ENCODE data around the gene PRXL2A. TPM values are rescaled to one million over a fixed set of nuclear protein-coding genes. Genes with fewer than 3 reads are reported as not detected.

PRXL2A gene
- polyA plus RNA-seq, 3 donors = 0.61 to 4.1 (median 3.4) TPM

DNA sequence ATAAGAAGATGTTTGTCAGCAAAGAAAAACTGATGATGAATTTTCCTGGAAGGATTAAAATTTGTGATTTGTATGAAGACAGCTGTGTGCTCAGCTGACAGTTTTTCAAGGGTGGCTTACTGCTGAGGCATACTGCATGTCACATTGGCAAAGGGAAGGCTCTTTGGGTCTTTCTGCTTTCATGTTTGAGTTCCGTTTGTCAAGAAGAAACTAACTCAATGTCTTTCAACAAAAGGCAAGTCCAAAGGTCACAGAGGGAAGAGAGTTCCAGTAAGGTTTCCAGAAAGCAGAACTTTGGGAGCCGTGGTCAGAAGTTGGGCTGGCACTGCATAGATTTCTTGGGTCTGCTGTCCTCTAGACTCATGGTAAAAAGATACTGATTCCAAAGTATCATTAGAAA lies 34.8 kb upstream of the PRXL2A start:
- intact Hi-C loops (cut with micrococcal nuclease) = no loop called here
- no peak overlapping the region for H3K27ac ChIP-seq (ENCODE audit: low read depth in 1 of 2, low read length in 2 of 2)
- H2AFZ ChIP-seq (ENCODE audit: insufficient read depth, low read depth, low read length, poor library complexity, severe bottlenecking) = no peak overlapping the region
- no peaks in the 10 kb centered on the region for H3K79me2 ChIP-seq (ENCODE audit: insufficient read depth, low read length)
- no peak overlapping the region for H3K4me3 ChIP-seq (replicated peaks in 1 of 3; ENCODE audit: low read depth in 2 of 3, low read length in 3 of 3)
- Mint-ChIP-seq H3K27ac (no peak overlapping the region), H3K4me3 (no peak overlapping the region), H3K4me1 (peaks cover 4% of the 10 kb centered on the region), H3K36me3 (no peaks in the 10 kb centered on the region), H3K9me3 (peaks cover 0 to 6% (median 0%) of the 10 kb centered on the region in 7 donors), H3K27me3 (ENCODE audit: low read depth in 3 of 3) (peaks cover 1 to 10% (median 3%) of the 10 kb centered on the region in 3 donors)
- no peak for DNase-seq
- TF ChIP-seq, protein P1, sequence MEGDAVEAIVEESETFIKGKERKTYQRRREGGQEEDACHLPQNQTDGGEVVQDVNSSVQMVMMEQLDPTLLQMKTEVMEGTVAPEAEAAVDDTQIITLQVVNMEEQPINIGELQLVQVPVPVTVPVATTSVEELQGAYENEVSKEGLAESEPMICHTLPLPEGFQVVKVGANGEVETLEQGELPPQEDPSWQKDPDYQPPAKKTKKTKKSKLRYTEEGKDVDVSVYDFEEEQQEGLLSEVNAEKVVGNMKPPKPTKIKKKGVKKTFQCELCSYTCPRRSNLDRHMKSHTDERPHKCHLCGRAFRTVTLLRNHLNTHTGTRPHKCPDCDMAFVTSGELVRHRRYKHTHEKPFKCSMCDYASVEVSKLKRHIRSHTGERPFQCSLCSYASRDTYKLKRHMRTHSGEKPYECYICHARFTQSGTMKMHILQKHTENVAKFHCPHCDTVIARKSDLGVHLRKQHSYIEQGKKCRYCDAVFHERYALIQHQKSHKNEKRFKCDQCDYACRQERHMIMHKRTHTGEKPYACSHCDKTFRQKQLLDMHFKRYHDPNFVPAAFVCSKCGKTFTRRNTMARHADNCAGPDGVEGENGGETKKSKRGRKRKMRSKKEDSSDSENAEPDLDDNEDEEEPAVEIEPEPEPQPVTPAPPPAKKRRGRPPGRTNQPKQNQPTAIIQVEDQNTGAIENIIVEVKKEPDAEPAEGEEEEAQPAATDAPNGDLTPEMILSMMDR (IDR thresholded peaks at IDR 0.05) = no peak
- no CpG with 5 or more reads among the region's 2 CpGs for WGBS (ENCODE audit: insufficient coverage)
- no peaks in the 10 kb centered on the region for H3K4me1 ChIP-seq (ENCODE audit: control insufficient read depth in 1 of 2, insufficient read depth in 2 of 2, low read length in 2 of 2)
- H3K4me2 ChIP-seq (replicated peaks; ENCODE audit: extremely low read depth, low read length, poor library complexity, severe bottlenecking) = no peak overlapping the region
- no peaks in the 10 kb centered on the region for H3K36me3 ChIP-seq (replicated peaks in 1 of 2; ENCODE audit: control insufficient read depth in 1 of 2, insufficient read depth in 2 of 2, low read length in 2 of 2)
- no peaks in the 10 kb centered on the region for H3K27me3 ChIP-seq (ENCODE audit: control insufficient read depth in 2 of 2, insufficient read depth in 2 of 2, low read length in 2 of 2)
- no peak overlapping the region for H3K9ac ChIP-seq (ENCODE audit: insufficient read depth, low read length, poor library complexity, severe bottlenecking)
- no peaks in the 10 kb centered on the region for H4K20me1 ChIP-seq (ENCODE audit: insufficient read depth, low read length)
- H3K9me3 ChIP-seq (replicated peaks in 1 of 2; ENCODE audit: control insufficient read depth in 1 of 2, insufficient read depth in 1 of 2, low read length in 2 of 2) = no peaks in the 10 kb centered on the region

- H3K4me3 ChIP-seq (replicated peaks in 1 of 3; ENCODE audit: low read depth in 2 of 3, low read length in 3 of 3) = no peak overlapping the region
- Mint-ChIP-seq H3K9me3 (no peaks in the 10 kb centered on the region), H3K4me1 (peaks cover 9% of the 10 kb centered on the region), H3K27me3 (ENCODE audit: low read depth in 3 of 3) (peaks cover 3 to 7% (median 4%) of the 10 kb centered on the region in 3 donors), H3K4me3 (no peak overlapping the region), H3K27ac (no peak overlapping the region), H3K36me3 (no peaks in the 10 kb centered on the region)
- intact Hi-C loops (cut with micrococcal nuclease) = no loop called here
- no peak overlapping the region for H2AFZ ChIP-seq (ENCODE audit: insufficient read depth, low read depth, low read length, poor library complexity, severe bottlenecking)
- H3K9me3 ChIP-seq (replicated peaks in 1 of 2; ENCODE audit: control insufficient read depth in 1 of 2, insufficient read depth in 1 of 2, low read length in 2 of 2) = no peaks in the 10 kb centered on the region
- no peaks in the 10 kb centered on the region for H3K27me3 ChIP-seq (ENCODE audit: control insufficient read depth in 2 of 2, insufficient read depth in 2 of 2, low read length in 2 of 2)
- no peak for DNase-seq
- no peak overlapping the region for H3K9ac ChIP-seq (ENCODE audit: insufficient read depth, low read length, poor library complexity, severe bottlenecking)
- no peaks in the 10 kb centered on the region for H3K79me2 ChIP-seq (ENCODE audit: insufficient read depth, low read length)
- no CpG with 5 or more reads among the region's 3 CpGs for WGBS (ENCODE audit: insufficient coverage)
- H3K4me2 ChIP-seq (replicated peaks; ENCODE audit: extremely low read depth, low read length, poor library complexity, severe bottlenecking) = no peak overlapping the region
- TF ChIP-seq, protein P1 (IDR thresholded peaks at IDR 0.05) = no peak
- H3K27ac ChIP-seq (ENCODE audit: low read depth in 1 of 2, low read length in 2 of 2) = no peak overlapping the region
- no peaks in the 10 kb centered on the region for H3K36me3 ChIP-seq (replicated peaks in 1 of 2; ENCODE audit: control insufficient read depth in 1 of 2, insufficient read depth in 2 of 2, low read length in 2 of 2)
- no peaks in the 10 kb centered on the region for H4K20me1 ChIP-seq (ENCODE audit: insufficient read depth, low read length)
- peaks cover 0 to 3% of the 10 kb centered on the region in 2 donors for H3K4me1 ChIP-seq (ENCODE audit: control insufficient read depth in 1 of 2, insufficient read depth in 2 of 2, low read length in 2 of 2)
Observed at GRCh38 chr10:80379701-80380100, 28.6 kb upstream of the PRXL2A start.
